BLaER1 (cell line): ENCODE results near the gene HIP1R.

Experiments
- H3K27ac ChIP-seq: shearing (Covaris generic); formaldehyde crosslinking; 2 replicates; pipeline ENCODE4 v1.8.1; 2022
- H3K27me3 ChIP-seq: shearing (Covaris generic); formaldehyde crosslinking; 2 replicates; pipeline ENCODE4 v1.8.1; 2022
- H3K36me3 ChIP-seq: shearing (Covaris generic); formaldehyde crosslinking; 2 replicates; pipeline ENCODE4 v1.8.1; 2022
- H3K4me1 ChIP-seq: shearing (Covaris generic); formaldehyde crosslinking; 2 replicates; pipeline ENCODE4 v1.8.1; 2022
- H3K4me2 ChIP-seq: shearing (Covaris generic); formaldehyde crosslinking; 2 replicates; pipeline ENCODE4 v1.8.1; 2022
- H3K4me3 ChIP-seq: shearing (Covaris generic); formaldehyde crosslinking; 2 replicates; pipeline ENCODE4 v1.8.1; 2022
- H3K9ac ChIP-seq: shearing (Covaris generic); formaldehyde crosslinking; 2 replicates; pipeline ENCODE4 v1.8.1; 2022
- H3K9me3 ChIP-seq: shearing (Covaris generic); formaldehyde crosslinking; 2 replicates; pipeline ENCODE4 v1.8.1; 2022
- H4K20me1 ChIP-seq: shearing (Covaris generic); formaldehyde crosslinking; 2 replicates; pipeline ENCODE4 v1.8.1; 2022
- Cebpa-rat ChIP-seq: shearing (Covaris generic); IDR thresholded peaks from 2 replicates; pipeline ENCODE4 v1.8.1; 2022

HIP1R gene

DNA sequence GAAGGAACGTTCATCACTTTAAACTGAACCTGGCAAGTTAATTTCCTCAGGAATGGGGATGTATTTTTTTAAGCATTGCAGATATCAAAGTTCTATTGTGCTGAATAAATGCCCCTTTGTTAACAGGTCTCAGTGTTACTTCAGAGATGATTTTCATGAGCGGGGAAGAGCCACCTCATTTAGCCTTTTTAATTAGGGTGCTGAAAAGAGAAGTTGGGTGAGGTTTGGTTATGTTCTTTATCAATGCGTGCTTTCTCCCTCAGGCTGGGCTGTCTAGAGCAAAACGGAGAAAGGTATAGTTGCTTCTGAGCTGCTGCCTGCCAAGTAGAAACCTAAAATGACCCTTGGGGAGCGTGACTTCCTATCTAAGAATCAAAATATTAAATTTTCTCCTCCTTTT, 8.0 kb upstream of the HIP1R start:
- Histone ChIP-seq H3K4me3 (no peak overlapping the region), H3K36me3 (no peaks in the 10 kb centered on the region), H3K27ac (no peak overlapping the region), H3K9me3 (no peaks in the 10 kb centered on the region), H3K4me1 (peaks cover 31% of the 10 kb centered on the region), H3K9ac (no peak overlapping the region), H3K4me2 (no peak overlapping the region), H3K27me3 (no peaks in the 10 kb centered on the region), H4K20me1 (no peaks in the 10 kb centered on the region)
- no peak for TF ChIP-seq Cebpa-rat

DNA sequence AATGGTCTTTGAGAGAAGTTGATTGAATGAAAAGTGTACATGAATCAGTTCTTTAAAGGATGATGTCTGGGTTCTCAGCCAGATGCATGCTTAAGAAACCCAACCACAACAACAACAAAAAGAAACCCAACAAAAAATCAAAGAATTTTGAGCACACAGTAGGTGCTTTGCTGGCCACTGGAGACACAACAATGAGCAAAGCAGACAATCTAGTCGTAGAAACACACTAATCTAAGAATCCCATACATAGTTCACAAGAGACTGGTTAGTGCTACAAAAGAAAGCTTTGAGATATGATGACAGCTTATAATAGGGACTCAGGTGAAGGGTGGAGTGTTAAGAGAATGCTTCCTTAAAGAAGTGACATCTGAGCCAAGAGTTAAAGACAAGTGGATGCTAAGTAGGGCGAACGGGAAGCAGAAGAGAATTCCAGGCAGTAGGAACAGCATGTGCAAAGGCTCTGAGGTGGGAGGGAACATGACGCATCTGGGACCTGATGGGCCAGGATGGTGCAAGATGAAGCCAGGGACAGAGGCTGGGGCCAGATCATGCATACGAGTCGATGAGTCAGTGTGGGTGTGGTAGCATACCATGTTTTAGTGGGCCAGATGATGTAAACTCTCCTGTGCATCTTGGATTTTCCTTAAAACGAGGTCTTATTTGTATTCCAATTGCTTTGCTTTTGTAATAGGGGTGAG, 4.6 kb upstream of the HIP1R start:
- H3K27me3 ChIP-seq = no peaks in the 10 kb centered on the region
- H3K4me3 ChIP-seq = no peak overlapping the region
- TF ChIP-seq Cebpa-rat = no peak
- no peaks in the 10 kb centered on the region for H3K36me3 ChIP-seq
- H3K9me3 ChIP-seq = no peaks in the 10 kb centered on the region
- H3K9ac ChIP-seq = no peak overlapping the region
- H4K20me1 ChIP-seq = no peaks in the 10 kb centered on the region
- peaks cover 19% of the 10 kb centered on the region for H3K4me1 ChIP-seq
- H3K4me2 ChIP-seq = no peak overlapping the region
- no peak overlapping the region for H3K27ac ChIP-seq

DNA sequence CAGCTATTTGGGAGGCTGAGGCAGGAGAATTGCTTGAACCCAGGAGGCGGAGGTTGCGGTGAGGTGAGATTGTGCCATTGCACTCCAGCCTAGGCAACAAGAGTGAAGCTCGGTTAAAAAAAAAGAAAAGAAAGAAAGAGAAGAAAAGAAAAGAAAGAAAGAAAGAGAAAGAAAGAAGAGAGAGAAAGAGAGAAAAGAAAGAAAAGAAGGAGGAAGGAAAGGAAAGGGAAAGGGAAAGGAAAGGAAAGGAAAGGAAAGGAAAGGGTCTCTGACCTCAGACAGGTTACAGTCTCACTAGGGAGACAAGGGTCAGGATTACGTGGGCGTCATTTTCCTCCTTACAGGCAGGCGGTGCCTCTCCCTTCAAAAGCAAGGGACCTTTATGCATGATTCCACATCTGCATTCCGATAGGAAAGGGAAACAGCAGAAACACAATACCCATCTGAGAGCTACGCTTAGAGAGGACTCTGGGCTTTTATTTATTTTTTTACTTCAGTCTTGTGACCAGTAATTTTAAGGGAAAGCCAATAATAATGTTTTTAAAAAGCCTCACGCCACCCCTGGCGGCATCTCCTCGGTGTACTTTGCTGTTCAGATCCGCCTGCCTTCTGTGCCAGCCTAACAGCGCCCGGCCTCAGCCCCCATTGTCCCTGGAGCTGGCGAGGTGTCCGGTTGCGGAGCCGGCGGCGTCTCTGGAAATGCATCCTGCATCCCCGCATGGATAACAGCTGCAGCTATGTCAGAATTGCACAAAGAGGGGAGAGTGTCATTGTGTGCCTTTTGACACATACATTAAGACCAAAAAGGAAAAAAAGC, 945 bp upstream of the HIP1R start:
- peak overlapping the region; percentile 15; the same call in 1 of the 2 replicates for H3K27ac ChIP-seq
- H3K4me1 ChIP-seq = peaks cover 34% of the 10 kb centered on the region
- H3K4me3 ChIP-seq = peak overlapping the region; percentile 62
- no peaks in the 10 kb centered on the region for H3K27me3 ChIP-seq
- peaks cover 27% of the 10 kb centered on the region for H4K20me1 ChIP-seq
- peak overlapping the region; percentile 87 for H3K4me2 ChIP-seq
- peaks cover 8% of the 10 kb centered on the region for H3K36me3 ChIP-seq
- H3K9me3 ChIP-seq = no peaks in the 10 kb centered on the region
- peak overlapping the region; percentile 27; the same call in 1 of the 2 replicates for H3K9ac ChIP-seq
- no peak for TF ChIP-seq Cebpa-rat

DNA sequence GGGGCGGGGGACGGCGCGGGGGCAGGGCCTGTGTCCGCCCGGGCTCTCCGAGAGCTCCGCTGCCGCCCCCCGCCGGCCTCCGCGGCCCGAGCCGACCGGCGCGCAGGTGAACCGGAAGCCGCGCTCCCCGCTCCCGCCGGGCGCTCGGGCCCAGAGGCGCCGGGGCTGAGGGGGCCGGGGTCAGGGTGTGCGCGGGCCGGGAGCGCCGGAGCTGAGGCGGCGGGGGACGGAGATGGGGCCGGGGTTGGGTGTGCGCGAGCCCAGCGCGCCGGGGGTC, 431 bp downstream of the HIP1R start:
- no peak for TF ChIP-seq Cebpa-rat
- Histone ChIP-seq H3K27me3 (no peaks in the 10 kb centered on the region), H3K4me2 (peak overlapping the region; percentile 96), H3K4me1 (peaks cover 48% of the 10 kb centered on the region), H3K9me3 (no peaks in the 10 kb centered on the region), H4K20me1 (peaks cover 41% of the 10 kb centered on the region), H3K4me3 (peak overlapping the region; percentile 91), H3K9ac (peak overlapping the region; percentile 90), H3K27ac (peak overlapping the region; percentile 85), H3K36me3 (peaks cover 21% of the 10 kb centered on the region)

DNA sequence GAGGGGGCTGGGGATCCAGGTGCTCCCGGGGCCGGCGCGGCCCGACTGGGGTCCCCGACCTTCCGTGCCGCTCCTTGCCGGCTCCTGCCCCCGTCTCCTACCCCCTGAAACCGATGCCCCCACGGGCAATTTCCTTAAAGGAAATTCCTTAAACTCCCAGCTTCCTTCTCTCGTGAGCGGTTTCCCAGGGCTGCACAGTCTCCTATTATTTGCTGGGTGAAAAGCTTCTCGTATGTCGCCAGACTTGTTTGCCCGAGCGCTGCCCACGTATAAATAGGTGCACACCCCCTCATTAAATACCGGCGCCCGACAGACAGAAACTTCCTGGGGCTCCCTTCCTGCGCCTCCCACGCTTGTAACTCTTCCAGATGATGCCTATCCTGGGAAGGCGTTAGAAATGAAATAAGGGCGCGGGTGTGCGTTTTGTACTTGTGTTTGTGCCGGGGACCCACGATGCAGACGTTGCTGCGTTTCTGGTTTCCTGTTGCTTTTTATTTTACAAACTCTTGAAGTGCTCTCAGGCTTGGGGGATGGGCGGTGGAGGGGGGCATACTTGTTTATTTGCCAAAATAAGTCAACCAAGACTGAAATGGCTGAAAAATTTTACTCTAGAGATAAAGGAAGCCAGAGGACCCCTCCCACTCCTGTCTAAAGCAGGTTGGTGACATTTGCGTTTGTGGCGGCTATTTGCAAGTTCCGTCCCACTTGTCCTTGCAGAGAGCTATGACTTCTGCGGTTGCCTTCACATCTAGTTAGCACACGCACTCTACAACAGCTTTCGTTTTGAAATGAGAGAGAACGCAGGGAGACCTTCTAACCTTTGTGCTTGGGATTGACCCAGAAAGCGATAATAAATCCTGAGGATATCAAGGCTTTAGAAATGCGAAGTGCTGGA, 1.0 kb downstream of the HIP1R start:
- H3K36me3 ChIP-seq = peaks cover 23% of the 10 kb centered on the region
- peak overlapping the region; percentile 96 for H3K4me2 ChIP-seq
- peak overlapping the region; percentile 90 for H3K9ac ChIP-seq
- peaks cover 54% of the 10 kb centered on the region for H3K4me1 ChIP-seq
- TF ChIP-seq Cebpa-rat = no peak
- peak overlapping the region; percentile 85 for H3K27ac ChIP-seq
- peaks cover 47% of the 10 kb centered on the region for H4K20me1 ChIP-seq
- H3K9me3 ChIP-seq = no peaks in the 10 kb centered on the region
- no peaks in the 10 kb centered on the region for H3K27me3 ChIP-seq
- peak overlapping the region; percentile 91 for H3K4me3 ChIP-seq

DNA sequence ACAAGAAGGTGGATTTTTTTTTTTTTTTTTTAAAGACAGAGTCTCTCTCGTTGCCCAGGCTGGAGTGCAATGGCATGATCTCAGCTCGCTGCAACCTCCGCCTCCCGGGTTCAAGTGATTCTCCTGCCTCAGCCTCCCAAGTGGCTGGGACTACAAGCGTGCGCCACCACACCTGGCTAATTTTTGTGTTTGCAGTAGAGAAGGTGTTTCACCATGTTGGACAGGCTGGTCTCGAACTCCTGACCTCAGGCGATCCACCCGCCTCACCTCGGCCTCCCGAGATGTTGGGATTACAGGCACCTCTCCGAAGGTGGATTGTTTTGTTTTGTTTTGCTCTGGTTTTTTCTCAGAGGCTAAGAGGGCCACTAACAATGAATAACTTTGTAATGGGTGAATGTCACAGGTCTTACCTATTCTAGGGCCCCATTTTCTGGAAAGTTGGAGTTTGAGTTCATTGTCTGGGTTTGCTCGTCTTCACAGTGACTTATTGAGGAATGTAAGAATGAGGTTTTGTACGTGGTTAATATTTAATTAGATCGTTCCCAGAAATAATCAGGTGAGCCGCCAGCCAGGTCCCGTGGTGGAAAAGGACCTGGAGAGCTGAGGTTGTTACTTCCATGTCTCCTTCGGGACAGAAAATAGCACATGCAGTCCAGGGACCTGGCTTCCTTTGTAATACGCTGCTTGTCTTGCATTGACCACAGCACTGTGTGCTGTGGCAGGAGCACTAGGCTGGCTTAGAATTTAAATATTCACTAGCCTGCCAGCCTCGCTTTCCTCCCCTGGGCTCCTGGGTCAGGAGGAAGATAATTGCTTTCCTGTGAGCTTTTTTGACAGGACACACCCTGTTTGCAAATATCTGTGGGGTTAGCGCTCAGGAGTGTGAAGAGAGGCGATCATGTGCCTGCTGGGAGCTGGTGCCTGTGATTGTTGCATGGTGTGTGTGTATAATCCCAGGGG, 2.3 kb downstream of the HIP1R start:
- H3K4me1 ChIP-seq = peaks cover 67% of the 10 kb centered on the region

DNA sequence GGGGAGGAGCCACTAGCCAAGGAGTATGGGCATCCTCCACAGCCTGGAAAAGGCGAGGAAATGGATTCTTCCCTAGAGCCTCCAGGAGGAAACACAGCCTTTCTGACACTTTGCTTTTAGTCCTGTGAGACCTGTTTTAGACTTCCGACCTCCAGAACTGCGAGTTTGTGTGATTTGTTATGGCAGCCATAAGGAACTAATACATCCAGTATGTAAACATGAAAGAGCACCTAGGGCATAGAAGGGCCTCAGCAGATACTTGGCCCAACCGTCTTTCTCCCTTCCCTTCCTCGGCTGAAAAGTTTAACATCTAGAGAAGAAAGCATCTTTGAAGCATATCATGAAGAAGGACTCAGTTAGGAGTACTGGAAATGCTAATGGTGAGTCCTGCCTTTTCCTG, 3.6 kb downstream of the HIP1R start:
- peaks cover 80% of the 10 kb centered on the region for H3K4me1 ChIP-seq

More for the DNA sequence above, 2.3 kb downstream of the HIP1R start:
- TF ChIP-seq Cebpa-rat = no peak
- H3K9me3 ChIP-seq = no peaks in the 10 kb centered on the region
- peak overlapping the region; percentile 90 for H3K9ac ChIP-seq
- H3K36me3 ChIP-seq = peaks cover 23% of the 10 kb centered on the region
- peak overlapping the region; percentile 91 for H3K4me3 ChIP-seq
- H3K27me3 ChIP-seq = no peaks in the 10 kb centered on the region
- H3K27ac ChIP-seq = peak overlapping the region; percentile 54
- H4K20me1 ChIP-seq = peaks cover 60% of the 10 kb centered on the region
- H3K4me2 ChIP-seq = peak overlapping the region; percentile 96

DNA sequence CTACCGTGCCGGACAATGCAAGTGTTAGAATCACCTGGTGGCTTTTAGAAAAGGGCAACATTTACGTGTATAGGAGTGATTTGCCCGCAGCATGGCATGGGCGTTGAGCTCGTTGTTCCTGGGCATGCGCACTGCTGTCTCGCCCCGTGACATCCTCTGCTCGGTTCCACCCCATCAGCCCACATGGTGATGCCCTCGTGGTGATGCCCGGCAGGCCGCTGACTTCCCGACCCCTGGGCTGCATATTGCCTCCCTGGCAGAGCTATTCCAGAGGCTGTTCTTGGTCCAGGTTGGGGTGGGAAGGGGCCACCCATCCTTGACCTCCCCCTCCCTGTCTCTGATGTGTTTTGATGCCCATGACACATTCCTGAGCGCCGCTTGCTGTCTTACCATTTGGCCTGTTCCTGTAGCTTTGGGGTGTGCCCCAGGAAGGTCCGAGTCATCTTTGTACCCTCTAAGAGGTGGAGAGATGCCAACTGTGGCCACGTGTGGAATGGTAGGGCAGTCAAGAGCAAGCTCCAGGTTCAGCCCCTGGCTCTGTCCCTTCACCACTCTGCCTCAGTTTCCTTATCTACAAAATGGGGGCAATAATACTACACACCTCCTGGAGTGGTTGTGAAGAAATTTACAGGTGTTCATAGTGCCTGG, 4.8 kb downstream of the HIP1R start:
- Histone ChIP-seq H4K20me1 (peaks cover 84% of the 10 kb centered on the region), H3K36me3 (peaks cover 37% of the 10 kb centered on the region), H3K4me2 (peak overlapping the region; percentile 96), H3K4me3 (no peak overlapping the region), H3K9me3 (no peaks in the 10 kb centered on the region), H3K27me3 (no peaks in the 10 kb centered on the region), H3K27ac (peak overlapping the region; percentile 71; the same call in 1 of the 2 replicates), H3K4me1 (peaks cover 82% of the 10 kb centered on the region), H3K9ac (0 out of 2 replicates have a peak overlapping the region, but pooled peaks have one; percentile 41)
- no peak for TF ChIP-seq Cebpa-rat

More for the DNA sequence above, 3.6 kb downstream of the HIP1R start:
- peaks cover 29% of the 10 kb centered on the region for H3K36me3 ChIP-seq
- H3K4me2 ChIP-seq = peak overlapping the region; percentile 96
- no peak overlapping the region; the same call in 1 of the 2 replicates for H3K9ac ChIP-seq
- peak overlapping the region; percentile 31; the same call in 1 of the 2 replicates for H3K27ac ChIP-seq
- H4K20me1 ChIP-seq = peaks cover 72% of the 10 kb centered on the region
- H3K9me3 ChIP-seq = no peaks in the 10 kb centered on the region
- no peaks in the 10 kb centered on the region for H3K27me3 ChIP-seq
- no peak overlapping the region for H3K4me3 ChIP-seq
- no peak for TF ChIP-seq Cebpa-rat
